NCI-H128 (cell line): ENCODE results near the gene SNRNP25.
A peak's percentile ranks its signal among the peaks of the same experiment; 100 is the strongest.
"Not testable (repeated sequence)": the region's sequence is repeated elsewhere in the genome, so short reads cannot be mapped to it uniquely, and the experiment has no call there.

Source experiments
- DNase-seq: peaks from one replicate; lab custom pipeline; 2025; ENCODE audit not compliant: unreplicated experiment; lab: John Stamatoyannopoulos, UW

The SNRNP25 gene

GRCh38 chr16:53346-54236, at the start of gene SNRNP25, which contains the start of gene POLR3K:
SNRNP25 (plus strand) TSS chr16:53828; CDS start chr16:54017, 189 bp downstream.
POLR3K (minus strand) TSS chr16:53608; CDS start chr16:53586, 22 bp downstream.
- peak; percentile 89 for DNase-seq

DNA sequence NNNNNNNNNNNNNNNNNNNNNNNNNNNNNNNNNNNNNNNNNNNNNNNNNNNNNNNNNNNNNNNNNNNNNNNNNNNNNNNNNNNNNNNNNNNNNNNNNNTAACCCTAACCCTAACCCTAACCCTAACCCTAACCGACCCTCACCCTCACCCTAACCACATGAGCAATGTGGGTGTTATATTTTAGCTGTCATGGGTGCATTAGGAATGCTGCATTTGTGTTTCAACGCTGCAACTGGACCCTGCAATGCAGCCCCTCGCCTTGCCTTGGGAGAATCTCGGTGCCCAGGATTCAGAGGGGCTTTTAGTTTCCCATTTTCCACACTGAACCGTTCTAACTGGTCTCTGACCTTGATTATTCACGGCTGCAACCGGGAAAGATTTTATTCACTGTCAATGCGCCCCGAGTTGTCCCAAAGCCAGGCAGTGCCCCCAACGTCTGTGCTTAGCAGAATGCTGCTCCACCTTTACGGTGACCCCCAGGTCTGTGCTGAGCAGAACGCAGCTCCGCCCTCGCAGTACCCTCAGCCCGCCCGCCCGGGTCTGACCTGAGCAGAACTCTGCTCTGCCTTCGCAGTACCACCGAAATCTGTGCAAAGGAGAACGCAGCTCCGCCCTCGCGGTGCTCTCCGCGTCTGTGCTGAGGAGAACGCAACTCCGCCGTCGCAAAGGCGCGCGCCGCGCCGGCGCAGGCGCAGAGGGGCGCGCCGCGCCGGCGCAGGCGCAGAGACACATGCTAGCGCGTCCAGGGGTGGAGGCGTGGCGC, 43.5 kb upstream of the SNRNP25 start:
- DNase-seq: no peak

DNA sequence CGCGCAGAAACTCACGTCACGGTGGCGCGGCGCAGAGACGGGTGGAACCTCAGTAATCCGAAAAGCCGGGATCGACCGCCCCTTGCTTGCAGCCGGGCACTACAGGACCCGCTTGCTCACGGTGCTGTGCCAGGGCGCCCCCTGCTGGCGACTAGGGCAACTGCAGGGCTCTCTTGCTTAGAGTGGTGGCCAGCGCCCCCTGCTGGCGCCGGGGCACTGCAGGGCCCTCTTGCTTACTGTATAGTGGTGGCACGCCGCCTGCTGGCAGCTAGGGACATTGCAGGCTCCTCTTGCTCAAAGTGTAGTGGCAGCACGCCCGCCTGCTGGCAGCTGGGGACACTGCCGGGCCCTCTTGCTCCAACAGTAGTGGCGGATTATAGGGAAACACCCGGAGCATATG, 42.9 kb upstream of the SNRNP25 start:
- not testable (repeated sequence) for DNase-seq

- DNase-seq: not testable (repeated sequence)
Observed at GRCh38 chr16:17062-17765, 36.4 kb upstream of the SNRNP25 start.

- DNase-seq: not testable (repeated sequence)
Observed at GRCh38 chr16:20886-21285, 32.7 kb upstream of the SNRNP25 start.

GRCh38 chr16:24151-24550, 29.5 kb upstream of the SNRNP25 start:
- DNase-seq: not testable (repeated sequence)

GRCh38 chr16:25926-26348, 27.7 kb upstream of the SNRNP25 start:
- DNase-seq: not testable (repeated sequence)

GRCh38 chr16:30627-31026, 23.0 kb upstream of the SNRNP25 start:
- DNase-seq: not testable (repeated sequence)

DNA sequence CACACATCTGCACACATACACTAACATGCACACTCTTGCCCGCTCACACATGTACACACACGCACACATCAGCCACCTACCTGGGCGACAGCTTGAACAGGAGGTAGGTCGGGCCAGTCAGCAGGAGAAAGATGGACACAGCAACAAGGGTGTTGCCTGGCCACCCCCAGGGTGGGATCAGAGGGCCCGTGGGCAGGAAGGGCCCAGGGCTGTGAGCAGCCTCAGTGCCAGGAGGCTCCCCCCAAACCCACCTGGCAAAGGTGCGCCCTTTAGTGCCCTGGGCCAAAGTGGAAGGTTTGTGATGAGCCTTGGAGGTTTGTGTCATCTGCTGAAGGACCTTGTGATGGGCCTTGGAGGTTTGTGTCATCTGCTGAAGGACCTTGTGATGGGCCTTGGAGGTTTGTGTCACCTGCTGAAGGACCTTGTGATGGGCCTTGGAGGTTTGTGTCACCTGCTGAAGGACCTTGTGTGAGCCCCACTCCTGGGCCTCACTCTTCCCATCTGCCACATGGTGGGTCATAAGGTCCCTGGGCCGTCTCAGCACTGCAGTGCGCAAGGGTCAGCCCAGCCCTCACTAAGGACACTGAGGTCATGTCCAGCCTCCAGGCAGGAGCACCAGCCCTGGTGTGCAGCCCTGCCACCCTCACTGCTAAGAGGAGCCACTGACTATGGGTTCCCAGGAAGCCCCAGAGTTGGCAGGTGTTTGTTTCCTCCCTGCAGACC, 20.3 kb upstream of the SNRNP25 start:
- DNase-seq: not testable (repeated sequence)

DNA sequence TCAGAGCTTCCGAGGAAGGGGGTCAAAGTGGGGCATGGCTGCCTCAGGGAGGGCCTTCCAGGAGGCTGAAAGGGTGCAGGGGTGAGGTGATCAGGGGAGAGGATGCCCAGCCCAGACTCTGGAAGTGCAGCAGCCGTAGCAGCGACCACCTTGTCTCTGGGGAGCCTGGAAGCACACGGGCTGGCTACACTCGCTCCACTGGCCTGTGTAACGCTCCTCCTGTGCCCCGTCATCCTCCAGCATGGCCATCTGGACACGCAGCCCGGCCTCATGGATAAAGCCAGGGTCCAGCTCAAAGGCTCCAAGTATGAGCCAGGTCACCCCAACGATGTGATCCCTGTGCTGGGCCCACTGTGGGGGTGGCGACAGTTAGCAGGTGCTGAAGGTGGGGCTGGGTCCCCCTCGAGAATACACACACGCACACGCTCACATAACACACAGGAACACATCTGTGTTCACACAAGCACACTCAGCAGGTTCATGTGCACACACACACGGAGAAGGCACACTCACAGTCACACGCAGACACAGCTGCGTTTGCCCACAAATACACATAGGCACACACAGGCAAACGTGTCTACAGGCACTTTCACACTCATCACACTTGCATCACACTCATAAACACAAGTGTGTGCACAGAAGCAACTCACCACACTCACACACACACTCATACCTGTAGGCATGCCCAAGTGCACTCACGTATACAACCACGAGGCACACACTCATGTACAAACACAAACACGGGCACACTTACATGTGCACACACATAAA, 19.6 kb upstream of the SNRNP25 start:
- no peak for DNase-seq

- no peak for DNase-seq
Observed at GRCh38 chr16:34648-34987, 19.0 kb upstream of the SNRNP25 start.

GRCh38 chr16:35011-35677, 18.5 kb upstream of the SNRNP25 start:
- no peak for DNase-seq

- no peak for DNase-seq
Observed at GRCh38 chr16:35678-36305, 17.8 kb upstream of the SNRNP25 start.

DNA sequence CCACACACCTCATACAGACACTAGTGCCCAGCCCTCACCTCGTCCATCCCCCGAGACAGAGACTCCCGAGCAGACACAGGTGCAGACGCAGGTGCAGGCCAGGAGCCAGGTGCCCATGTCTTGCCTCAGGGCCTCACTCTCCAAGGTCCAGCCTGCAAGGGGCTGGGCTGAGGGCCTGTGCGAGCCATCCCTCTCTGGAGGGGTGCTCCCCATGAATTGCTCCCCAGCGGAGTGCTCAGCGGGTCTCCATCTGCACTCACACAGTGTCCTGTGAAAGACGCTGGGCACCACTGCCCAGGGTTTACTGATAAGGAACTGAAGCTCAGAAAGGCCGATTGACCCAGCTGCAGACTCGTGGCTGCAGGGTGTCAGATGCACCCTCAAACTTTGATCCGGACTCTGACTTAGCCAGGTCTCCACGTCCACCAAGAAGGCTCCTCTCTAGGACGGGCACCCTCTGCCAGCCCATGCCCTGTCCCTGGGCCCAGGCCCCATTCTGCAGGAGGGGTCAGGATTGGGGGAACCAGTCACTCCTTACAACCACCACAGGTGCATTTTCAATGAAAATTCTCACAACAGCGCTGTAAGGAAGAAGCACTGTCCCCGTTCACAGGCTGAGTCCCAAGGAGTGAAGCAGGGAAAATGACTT, 17.2 kb upstream of the SNRNP25 start:
- DNase-seq: no peak

- no peak for DNase-seq
Observed at GRCh38 chr16:37511-37910, 16.1 kb upstream of the SNRNP25 start.

- not testable (repeated sequence) for DNase-seq
Observed at GRCh38 chr16:38206-38605, 15.4 kb upstream of the SNRNP25 start.

DNA sequence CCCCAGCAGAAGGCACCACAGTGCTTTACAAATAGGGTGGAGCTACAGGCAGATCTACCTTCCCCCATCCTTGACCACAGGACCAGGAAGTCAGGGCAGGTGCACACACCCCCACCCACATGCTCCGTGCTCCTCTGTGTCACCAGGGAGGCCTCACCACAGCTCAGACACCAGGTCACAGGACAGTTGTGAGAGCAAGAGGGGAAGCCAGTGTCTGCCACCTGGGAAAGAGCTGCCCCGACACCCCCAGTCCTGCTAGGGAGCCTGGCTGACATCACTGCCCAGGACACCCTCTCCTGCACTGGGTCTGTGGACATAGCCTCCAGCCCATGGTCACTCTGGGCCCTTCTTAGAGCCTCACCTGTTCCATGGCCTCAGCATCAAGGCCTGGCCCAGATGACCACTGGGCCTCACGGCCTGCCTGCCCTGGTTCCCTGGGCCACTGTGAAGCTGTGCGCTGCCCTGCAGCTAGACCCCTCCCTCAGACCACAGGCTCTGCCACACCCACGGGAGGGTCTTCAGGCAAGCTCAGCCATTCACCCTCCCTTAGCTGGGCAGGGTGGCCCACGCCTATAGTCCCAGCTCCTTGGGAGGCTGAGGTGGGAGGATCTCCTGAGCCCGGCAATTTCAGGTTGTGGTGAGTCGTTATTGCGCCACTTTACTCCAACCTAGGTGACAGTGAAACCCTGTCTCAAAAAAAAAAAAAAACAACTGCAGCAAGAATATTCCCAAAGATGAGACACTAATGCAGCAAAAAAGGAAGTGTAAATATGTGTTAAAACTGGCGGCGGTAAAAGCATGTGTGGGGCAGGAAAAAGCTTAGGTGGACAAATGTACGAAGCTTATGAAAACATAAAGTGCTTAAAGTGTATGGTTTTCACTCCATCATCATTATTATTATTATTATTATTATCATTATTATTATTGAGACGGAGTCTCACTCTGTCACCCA, 14.4 kb upstream of the SNRNP25 start:
- DNase-seq: no peak
